ENCODE results near the gene PALMD. TPM values are rescaled to one million over a fixed set of nuclear protein-coding genes. Genes with fewer than 3 reads are reported as not detected.

PALMD gene
- total RNA-seq, 1 donor from 2014 or later = 0.58 TPM

- H3K27me3 Mint-ChIP-seq (ENCODE audit: low read depth) = peaks cover 11% of the 10 kb centered on the region
- peaks cover 5% of the 10 kb centered on the region for H3K36me3 Mint-ChIP-seq
- TF ChIP-seq CTCF (IDR thresholded peaks at IDR 0.05; ENCODE audit: unreplicated experiment) = no peak
- H3K9me3 Mint-ChIP-seq = peaks cover 9% of the 10 kb centered on the region
- H3K4me3 Mint-ChIP-seq = no peak overlapping the region
- peaks cover 5% of the 10 kb centered on the region for H3K4me1 Mint-ChIP-seq
- no peak for DNase-seq (ENCODE audit: low spot score in 2 of 2, unreplicated experiment in 2 of 2)
- H3K27ac Mint-ChIP-seq = no peak overlapping the region
These were observed 50.7 kb downstream of the PALMD start for GRCh38 chr1:99696616-99697015.

GRCh38 chr1:99697580-99697979 is 51.7 kb downstream of the PALMD start:
- H3K4me1 Mint-ChIP-seq = peaks cover 5% of the 10 kb centered on the region
- H3K27me3 Mint-ChIP-seq (ENCODE audit: low read depth) = peaks cover 11% of the 10 kb centered on the region
- TF ChIP-seq CTCF (IDR thresholded peaks at IDR 0.05; ENCODE audit: unreplicated experiment) = no peak
- H3K36me3 Mint-ChIP-seq = peaks cover 13% of the 10 kb centered on the region
- H3K27ac Mint-ChIP-seq = no peak overlapping the region
- H3K9me3 Mint-ChIP-seq = peaks cover 18% of the 10 kb centered on the region
- no peak overlapping the region for H3K4me3 Mint-ChIP-seq
- DNase-seq (ENCODE audit: low spot score in 2 of 2, unreplicated experiment in 2 of 2) = no peak

- no peak for TF ChIP-seq CTCF (IDR thresholded peaks at IDR 0.05; ENCODE audit: unreplicated experiment)
- peaks cover 20% of the 10 kb centered on the region for H3K9me3 Mint-ChIP-seq
- DNase-seq (ENCODE audit: low spot score in 2 of 2, unreplicated experiment in 2 of 2) = no peak
- peaks cover 5% of the 10 kb centered on the region for H3K4me1 Mint-ChIP-seq
- H3K36me3 Mint-ChIP-seq = peaks cover 20% of the 10 kb centered on the region
- H3K4me3 Mint-ChIP-seq = no peak overlapping the region
- peaks cover 11% of the 10 kb centered on the region for H3K27me3 Mint-ChIP-seq (ENCODE audit: low read depth)
- no peak overlapping the region for H3K27ac Mint-ChIP-seq
These were observed 54.1 kb downstream of the PALMD start for GRCh38 chr1:99700020-99700419.

- TF ChIP-seq CTCF (IDR thresholded peaks at IDR 0.05; ENCODE audit: unreplicated experiment) = no peak
- Mint-ChIP-seq H3K27me3 (ENCODE audit: low read depth) (peaks cover 8% of the 10 kb centered on the region), H3K4me3 (no peak overlapping the region), H3K36me3 (peaks cover 20% of the 10 kb centered on the region), H3K4me1 (peaks cover 5% of the 10 kb centered on the region), H3K27ac (no peak overlapping the region), H3K9me3 (peaks cover 20% of the 10 kb centered on the region)
- DNase-seq (ENCODE audit: low spot score in 2 of 2, unreplicated experiment in 2 of 2) = no peak
These were observed 56.3 kb downstream of the PALMD start for GRCh38 chr1:99702221-99702620.

DNA sequence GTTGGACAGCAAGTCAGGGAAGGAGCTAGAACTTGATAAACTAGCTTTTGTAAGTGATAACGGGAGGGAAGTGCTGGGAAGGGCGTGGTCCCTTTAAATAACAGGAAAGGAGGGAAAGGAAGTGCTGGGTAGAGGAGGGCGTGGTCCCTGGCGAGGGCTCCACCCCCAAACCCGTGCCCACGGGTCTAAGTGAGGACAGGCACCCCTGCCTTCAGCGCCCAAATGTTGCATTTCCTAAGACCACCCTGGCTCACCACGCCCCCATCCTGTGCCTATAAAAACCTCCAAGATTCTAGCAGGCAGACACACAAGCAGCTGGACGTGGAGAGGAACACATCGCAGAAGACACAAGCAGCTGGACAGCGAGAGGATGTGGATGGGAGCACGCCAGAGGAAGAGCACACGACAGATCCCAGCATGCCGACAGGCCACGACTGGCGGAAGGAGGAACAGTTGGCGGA is 58.5 kb downstream of the PALMD start:
- no peak overlapping the region for H3K27ac Mint-ChIP-seq
- H3K9me3 Mint-ChIP-seq = peaks cover 20% of the 10 kb centered on the region
- no peak overlapping the region for H3K4me3 Mint-ChIP-seq
- no peak for TF ChIP-seq CTCF (IDR thresholded peaks at IDR 0.05; ENCODE audit: unreplicated experiment)
- peaks cover 2% of the 10 kb centered on the region for H3K4me1 Mint-ChIP-seq
- H3K27me3 Mint-ChIP-seq (ENCODE audit: low read depth) = no peaks in the 10 kb centered on the region
- DNase-seq (ENCODE audit: low spot score in 2 of 2, unreplicated experiment in 2 of 2) = no peak
- H3K36me3 Mint-ChIP-seq = peaks cover 22% of the 10 kb centered on the region

DNA sequence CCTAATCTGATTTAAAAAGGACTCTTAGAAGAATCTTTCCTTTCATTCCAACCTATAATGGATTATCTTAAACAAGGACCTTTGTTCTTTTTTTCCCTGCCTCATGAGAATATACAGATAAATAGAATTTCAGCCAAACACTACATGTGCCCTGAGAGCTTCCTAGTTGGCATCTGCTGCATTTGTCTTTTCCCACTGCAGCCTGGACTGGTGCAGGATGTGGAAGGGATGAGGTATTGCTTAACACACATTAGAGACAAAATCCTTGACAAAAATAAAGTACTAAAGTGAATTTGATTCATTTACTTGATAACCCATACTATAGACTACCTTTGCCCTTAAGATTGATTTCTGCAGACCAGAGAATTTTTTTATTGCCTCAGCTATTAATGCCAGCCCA is 59.5 kb downstream of the PALMD start:
- no peak for TF ChIP-seq CTCF (IDR thresholded peaks at IDR 0.05; ENCODE audit: unreplicated experiment)
- no peak for DNase-seq (ENCODE audit: low spot score in 2 of 2, unreplicated experiment in 2 of 2)
- Mint-ChIP-seq H3K4me3 (no peak overlapping the region), H3K27ac (no peak overlapping the region), H3K36me3 (peaks cover 25% of the 10 kb centered on the region), H3K27me3 (ENCODE audit: low read depth) (no peaks in the 10 kb centered on the region), H3K4me1 (no peaks in the 10 kb centered on the region), H3K9me3 (peaks cover 20% of the 10 kb centered on the region)
